Activated CD8-positive, alpha-beta memory T cell treated with anti-CD3 and anti-CD28 coated beads, Interleukin-2, amount 50 U/mL, for 48 hours (primary cell): ENCODE data around the gene PCED1A.
A peak's percentile ranks its signal among the peaks of the same experiment; 100 is the strongest.

ENCODE experiments used
- DNase-seq: peaks from one replicate; pipeline ENCODE4 v3.0.0-alpha.2; 2020

Gene PCED1A

GRCh38 chr20:2840138-2840966, at the start of gene PCED1A, which contains the start of gene VPS16:
Gene PCED1A (minus strand): TSS chr20:2840655. CDS start chr20:2839912, 743 bp downstream.
Gene VPS16 (plus strand): TSS chr20:2840745. CDS start chr20:2840775, 30 bp downstream.
- peak; percentile 94 for DNase-seq

GRCh38 chr20:2889797-2890196, 49.3 kb upstream of the PCED1A start:
- no peak for DNase-seq

DNA sequence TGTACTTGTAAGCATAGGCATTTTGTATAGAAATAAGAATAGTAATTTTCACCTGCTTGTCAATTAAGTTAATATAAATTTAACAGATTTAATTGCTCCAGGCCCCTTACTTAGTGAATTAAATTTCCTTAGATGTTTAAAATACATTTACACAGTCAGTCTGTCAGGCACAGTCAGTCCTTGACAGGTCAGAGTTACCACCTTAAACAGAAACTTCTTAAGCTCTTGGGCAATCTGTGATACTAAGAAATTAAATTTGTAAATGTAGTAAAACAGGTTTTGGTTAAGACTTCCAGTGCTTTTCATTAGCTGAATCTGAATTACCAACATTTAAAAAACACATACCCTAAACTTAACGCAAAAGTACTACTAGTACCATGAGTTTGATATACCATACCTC, 48.8 kb upstream of the PCED1A start:
- DNase-seq: no peak

DNA sequence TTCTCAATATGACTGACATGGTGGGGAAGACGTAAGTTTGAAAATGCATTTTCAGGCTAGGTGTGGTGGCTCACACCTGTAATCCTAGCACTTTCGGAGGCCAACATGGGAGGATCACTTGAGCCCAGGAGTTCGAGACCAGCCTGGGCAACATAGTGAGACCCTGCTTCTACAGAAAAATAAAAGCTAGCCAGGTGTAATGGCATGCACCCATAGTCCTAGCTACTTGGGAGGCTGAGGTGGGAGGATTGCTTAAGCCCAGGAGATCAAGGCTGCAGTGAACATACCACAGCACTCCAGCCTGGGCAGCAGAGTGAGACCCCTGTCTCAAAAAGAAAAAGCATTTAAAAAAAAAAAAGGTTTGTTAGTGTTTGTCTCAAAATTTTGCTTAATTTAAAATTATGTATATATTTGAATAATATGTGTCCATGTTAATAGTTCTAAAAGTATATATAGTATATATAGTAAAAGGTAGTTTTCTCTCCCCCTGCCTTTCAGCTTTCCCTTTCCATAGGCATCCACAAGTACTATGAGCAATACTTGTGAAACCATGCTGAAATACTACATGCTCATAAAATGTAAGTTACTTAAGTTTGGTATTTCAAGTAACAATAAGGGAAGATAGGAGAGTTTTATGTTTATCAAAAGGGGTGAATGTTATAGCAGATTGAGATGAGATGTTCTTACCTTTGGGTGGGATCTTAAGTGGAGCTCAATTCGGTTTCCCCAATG, 47.9 kb upstream of the PCED1A start:
- DNase-seq: no peak

- no peak for DNase-seq
Observed at GRCh38 chr20:2887715-2888114, 47.3 kb upstream of the PCED1A start.

DNA sequence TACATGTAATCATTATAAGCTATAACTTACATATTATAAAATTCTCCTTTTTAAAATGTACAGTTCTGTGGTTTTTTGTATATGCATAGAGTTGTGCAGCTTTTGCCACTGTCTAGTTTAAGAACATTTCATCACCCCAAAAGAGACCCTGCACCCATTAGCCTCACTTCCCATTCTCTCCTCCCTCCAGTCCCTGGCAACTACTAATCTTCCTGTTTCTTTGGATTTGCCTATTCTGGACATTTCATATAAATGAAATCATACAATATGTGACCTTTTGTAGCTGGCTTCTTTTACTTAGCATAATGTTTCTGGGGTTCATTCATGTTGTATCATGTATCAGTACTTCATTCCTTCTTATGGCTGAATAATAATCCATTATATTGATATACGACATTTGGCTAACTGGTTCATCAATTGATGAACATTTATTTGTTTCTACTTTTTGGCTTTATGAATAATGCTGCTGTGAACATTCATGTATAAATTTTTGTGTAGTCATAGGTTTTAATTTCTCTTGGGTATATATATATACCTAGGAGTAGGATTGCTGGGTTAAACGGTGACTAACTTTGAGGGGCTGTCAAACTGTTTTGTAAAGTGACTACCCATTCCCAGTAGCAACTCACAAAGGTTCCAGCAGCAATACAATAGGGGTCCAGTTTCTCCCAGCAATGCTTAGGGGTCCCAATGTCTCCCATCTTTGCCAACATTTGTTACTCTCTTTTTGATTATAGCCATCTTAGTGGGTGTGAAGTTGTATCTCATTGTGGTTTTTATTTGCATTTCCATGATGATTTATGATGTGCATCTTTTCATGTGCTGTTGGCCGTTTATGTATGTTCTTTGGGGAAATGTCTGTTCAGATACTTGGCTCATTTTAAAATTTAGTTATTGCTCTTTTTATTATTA, 43.5 kb upstream of the PCED1A start:
- DNase-seq: no peak

DNA sequence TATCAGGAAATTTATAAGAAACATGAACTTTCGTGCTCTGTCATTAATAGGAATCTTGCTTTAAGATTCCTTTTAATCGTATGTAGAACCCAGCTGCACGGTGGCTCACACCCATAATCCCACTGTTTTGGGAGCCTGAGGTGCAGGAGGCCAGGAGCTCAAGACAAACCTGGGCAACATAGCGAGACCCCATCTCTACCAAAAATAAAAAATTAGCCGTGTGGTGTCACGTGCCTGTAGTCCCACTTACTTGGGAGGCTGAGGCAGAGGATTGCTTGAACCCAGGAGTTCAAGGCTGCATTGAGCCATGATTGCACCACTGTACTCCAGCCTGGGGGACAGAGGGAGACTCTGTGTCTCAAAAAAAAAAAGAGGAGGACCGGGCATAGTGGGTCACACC, 40.2 kb upstream of the PCED1A start:
- no peak for DNase-seq

GRCh38 chr20:2879146-2879545, 38.7 kb upstream of the PCED1A start:
- DNase-seq: no peak

DNA sequence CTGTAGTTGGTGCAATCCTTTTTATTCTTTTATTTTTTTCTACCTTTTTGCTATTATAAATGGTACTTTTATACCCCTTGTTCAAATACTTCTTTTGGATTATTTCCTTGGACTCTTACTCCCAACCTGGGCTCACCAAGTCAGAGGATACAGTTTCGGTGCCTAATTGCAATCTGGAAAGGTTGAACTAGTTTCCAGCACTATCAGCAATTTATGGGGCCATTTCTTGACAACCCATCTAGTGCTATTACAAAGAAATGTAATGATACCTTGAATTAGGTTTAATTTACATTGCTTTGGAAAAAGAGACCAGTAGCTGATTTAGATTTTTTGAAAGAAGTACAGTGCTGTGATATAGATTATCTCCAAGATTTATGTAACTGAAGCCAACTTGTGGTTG, 38.1 kb upstream of the PCED1A start:
- no peak for DNase-seq

DNA sequence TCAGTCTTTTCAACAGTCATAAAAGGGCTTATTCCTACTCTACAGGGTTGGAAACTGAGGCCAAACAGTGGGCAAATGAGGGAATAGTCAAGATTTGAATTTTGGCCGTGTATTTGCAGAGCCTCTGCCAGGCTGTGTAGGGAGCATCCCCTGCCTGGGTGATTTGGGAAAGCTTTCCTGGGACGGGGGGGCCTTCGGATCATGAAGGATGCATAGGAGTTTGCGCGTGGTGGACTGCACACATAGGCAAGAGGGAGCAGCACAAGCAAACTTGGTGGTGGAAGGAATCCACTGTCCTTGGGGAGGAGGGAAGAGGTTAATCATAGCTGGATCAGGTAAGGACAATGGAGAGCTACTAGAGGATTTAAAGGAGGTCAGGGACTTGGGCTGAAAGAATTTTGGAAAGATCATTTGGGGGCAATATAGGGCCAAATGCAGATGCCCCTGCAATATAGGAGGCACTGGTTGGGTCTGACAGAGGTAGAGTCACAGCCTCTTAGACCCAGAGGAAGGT, 35.3 kb upstream of the PCED1A start:
- DNase-seq: no peak

DNA sequence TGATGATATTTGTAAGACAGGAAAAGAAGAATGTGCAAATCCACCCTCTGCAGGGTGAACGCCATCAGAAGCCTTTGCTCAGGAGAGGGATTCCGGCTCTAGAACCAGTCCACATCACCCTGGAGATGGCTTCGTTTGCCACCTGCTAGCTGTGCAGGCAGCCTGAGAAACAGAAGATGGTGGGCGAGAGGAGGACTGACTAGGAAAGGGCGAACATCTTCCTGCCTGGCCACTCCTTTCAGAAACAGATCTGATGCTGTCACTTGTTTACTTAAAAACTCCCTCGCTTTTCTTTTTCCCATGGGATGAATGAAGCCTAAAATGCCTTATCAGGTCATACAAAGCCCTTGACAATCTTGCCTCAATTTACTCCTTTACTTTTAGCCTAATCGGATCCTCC, 34.0 kb upstream of the PCED1A start:
- DNase-seq: no peak

DNA sequence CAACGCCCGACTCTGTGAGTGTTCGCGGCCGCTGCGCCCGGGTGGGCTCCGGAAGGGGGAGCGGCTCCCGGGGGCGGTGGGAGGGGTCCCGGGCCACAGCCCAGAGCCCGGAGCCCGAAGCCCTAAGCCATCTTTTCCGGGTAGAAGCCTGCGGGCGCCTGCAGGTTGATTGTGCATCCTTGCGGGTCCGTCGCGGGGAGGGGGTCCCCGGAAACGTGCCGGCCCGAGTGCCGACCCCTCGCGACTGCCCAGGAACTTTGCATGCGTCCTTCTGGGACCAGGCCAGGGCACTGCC, 33.2 kb upstream of the PCED1A start:
- DNase-seq: peak; percentile 85

GRCh38 chr20:2873010-2873746, 32.7 kb upstream of the PCED1A start, which contains the start of gene PTPRA:
Gene PTPRA (plus strand): TSS chr20:2873481. CDS start chr20:2964278, 90,797 bp downstream.
- DNase-seq: peak; percentile 94

DNA sequence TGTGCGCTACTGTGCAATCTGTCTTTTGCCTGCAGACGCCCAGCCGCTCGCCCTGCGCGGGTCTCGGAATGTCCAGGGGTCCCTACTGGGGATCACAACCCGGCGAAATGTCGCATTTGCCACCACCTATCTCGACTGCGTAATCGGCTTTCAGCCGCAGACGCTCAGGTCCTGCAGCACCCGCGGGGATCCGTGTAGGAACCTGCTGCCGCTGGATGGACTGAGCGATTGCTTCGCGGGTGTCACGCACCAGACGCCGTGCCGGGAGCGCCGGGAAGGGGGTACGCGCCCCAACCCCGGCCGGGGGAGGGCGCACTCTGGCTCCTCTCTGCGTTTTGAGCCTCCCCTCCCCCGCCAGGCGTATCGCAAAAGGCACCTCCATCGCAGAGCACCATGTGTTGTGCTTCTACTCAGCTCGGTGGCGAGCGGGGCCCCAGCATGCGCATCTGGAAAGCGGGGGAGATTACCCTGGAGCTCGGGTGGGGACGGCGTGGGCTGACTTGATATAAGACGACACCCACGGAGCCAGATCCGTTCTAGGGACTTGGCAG, 32.1 kb upstream of the PCED1A start:
- peak; percentile 90 for DNase-seq

DNA sequence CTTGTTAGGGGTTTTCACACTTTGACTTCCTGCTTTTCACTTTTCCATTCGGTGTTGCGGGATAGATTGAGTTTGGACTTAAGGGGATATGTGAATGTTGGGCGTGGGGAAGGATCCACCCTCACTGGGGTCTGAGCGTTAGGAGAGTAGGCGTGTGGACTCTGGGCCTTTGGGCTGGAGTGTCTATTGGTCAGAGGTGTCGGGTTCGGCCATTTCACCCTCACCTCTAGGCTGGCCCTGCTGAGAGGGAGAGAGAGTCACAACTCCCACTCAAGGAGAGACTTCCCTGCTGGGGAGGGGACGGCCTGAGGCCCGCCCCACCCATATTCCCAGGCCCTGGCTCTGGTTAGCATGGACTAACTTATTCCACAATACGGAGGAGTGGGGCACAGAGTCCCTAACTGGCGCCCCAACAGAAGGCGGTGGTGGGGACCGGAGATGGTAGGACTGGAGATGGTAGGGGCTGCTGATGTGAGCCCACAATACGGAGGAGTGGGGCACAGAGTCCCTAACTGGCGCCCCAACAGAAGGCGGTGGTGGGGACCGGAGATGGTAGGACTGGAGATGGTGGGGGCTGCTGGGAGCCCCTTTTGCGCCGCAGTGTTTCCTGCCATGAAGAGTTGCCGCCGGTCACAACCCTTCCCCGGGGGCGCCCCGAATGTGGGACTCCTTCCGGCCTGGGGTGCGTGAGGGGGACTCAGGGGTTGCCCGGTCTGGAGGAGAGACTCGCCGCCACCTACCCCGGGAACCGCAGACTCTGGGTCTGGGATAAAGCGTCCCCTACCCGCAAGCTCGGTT, 31.4 kb upstream of the PCED1A start:
- DNase-seq: peak; percentile 85

DNA sequence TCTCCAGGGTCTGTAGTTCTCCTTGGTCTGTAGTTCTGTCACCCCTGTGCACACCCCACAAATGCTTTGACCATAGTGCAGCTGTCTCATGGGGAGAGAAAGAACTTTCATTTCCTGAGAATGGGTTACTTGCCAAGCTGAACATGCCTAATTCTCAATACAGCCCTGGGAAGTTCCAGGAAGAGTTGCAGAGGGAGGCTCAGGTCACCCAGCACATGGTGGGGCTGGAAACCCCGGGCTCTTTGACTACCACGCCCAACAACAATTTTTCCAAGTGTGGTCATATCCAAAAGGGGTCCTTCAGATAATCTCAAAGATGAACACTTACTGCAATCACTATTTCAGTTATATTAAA, 30.6 kb upstream of the PCED1A start:
- no peak for DNase-seq

DNA sequence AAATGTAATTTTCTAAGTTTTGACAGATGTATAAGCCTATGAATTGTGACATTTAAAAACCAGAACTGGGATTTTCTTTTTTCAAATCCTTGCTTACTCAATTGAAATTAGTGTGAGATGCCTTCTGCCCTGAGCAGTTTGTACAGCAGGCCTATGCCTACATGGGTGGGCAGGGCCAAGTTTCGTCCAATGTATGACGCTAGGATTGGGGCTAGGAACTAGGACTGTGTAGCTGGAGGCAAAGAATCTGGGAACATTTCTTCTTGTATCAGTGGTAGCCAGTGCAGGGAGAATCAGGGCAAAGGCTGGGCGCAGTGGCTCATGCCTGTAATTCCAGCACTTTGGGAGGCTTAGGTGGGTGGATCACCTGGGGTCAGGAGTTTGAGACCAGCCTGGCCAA, 28.9 kb upstream of the PCED1A start:
- DNase-seq: peak; percentile 42

- no peak for DNase-seq
Observed at GRCh38 chr20:2867081-2867864, 26.8 kb upstream of the PCED1A start.

DNA sequence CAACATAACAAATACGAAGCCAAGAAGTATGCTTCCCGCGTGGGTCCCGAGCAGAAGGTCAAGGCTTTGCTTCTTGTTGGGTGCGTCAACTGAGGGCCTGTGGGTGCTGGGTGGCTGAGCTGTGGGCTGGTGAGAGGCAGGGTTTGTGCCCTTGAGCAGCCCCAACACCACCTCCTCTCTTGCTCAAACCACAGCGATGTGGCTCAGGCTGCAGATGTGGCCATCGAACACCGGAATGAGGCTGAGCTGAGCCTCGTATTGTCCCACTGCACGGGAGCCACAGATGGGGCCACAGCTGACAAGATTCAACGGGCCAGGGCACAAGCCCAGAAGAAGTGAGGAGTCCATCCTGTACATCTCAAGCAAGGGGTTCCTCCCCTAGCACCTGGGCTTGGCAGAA, 25.8 kb upstream of the PCED1A start:
- peak; percentile 70 for DNase-seq

- DNase-seq: peak; percentile 80
Observed at GRCh38 chr20:2865630-2866029, 25.2 kb upstream of the PCED1A start.
